ENCODE results near the gene AP3S2.

- TF ChIP-seq CTCF (conservative IDR thresholded peaks at IDR 0.05; ENCODE audit: low read length) (no peak), EZH2phosphoT487 (IDR thresholded peaks at IDR 0.05; ENCODE audit: borderline replicate concordance) (no peak)
Measured at GRCh38 chr15:89822026-89822425, 71.8 kb downstream of the AP3S2 start.

All from Loucy (cell line).